ENCODE data around the gene ADAM12.
A peak's percentile ranks its signal among the peaks of the same experiment; 100 is the strongest.
"Not testable (repeated sequence)": the region's sequence is repeated elsewhere in the genome, so short reads cannot be mapped to it uniquely, and the experiment has no call there.

ADAM12 gene

GRCh38 chr10:126379166-126379565 lies 9.1 kb downstream of the ADAM12 start:
- not testable (repeated sequence) for H3K27ac ChIP-seq; DNase-seq (ENCODE audit: low read depth, low spot score)

GRCh38 chr10:126376956-126377355 lies 11.3 kb downstream of the ADAM12 start:
- no peak overlapping the region for H3K27ac ChIP-seq
- DNase-seq (ENCODE audit: low read depth, low spot score): peak; percentile 8

GRCh38 chr10:126375926-126376554 lies 12.2 kb downstream of the ADAM12 start:
- no peak for DNase-seq (ENCODE audit: low read depth, low spot score)
- H3K27ac ChIP-seq: no peak overlapping the region

GRCh38 chr10:126375299-126375698 lies 13.0 kb downstream of the ADAM12 start:
- H3K27ac ChIP-seq: no peak overlapping the region
- no peak for DNase-seq (ENCODE audit: low read depth, low spot score)

- H3K27ac ChIP-seq: no peak overlapping the region
- DNase-seq (ENCODE audit: low read depth, low spot score): no peak
These were observed 13.8 kb downstream of the ADAM12 start for GRCh38 chr10:126374435-126374834.

GRCh38 chr10:126373972-126374371 lies 14.3 kb downstream of the ADAM12 start:
- DNase-seq (ENCODE audit: low read depth, low spot score): no peak
- H3K27ac ChIP-seq: no peak overlapping the region

GRCh38 chr10:126373147-126373546 lies 15.1 kb downstream of the ADAM12 start:
- H3K27ac ChIP-seq: no peak overlapping the region
- no peak for DNase-seq (ENCODE audit: low read depth, low spot score)

GRCh38 chr10:126372396-126372795 lies 15.9 kb downstream of the ADAM12 start:
- no peak overlapping the region for H3K27ac ChIP-seq
- no peak for DNase-seq (ENCODE audit: low read depth, low spot score)

GRCh38 chr10:126369125-126369710 lies 19.1 kb downstream of the ADAM12 start:
- H3K27ac ChIP-seq: no peak overlapping the region
- DNase-seq (ENCODE audit: low read depth, low spot score): no peak

GRCh38 chr10:126357169-126357568 lies 31.1 kb downstream of the ADAM12 start:
- no peak overlapping the region for H3K27ac ChIP-seq
- no peak for DNase-seq (ENCODE audit: low read depth, low spot score)

GRCh38 chr10:126353666-126354065 lies 34.6 kb downstream of the ADAM12 start:
- H3K27ac ChIP-seq: no peak overlapping the region
- no peak for DNase-seq (ENCODE audit: low read depth, low spot score)

- no peak for DNase-seq (ENCODE audit: low read depth, low spot score)
- no peak overlapping the region for H3K27ac ChIP-seq
These were observed 35.8 kb downstream of the ADAM12 start for GRCh38 chr10:126352453-126352852.

- no peak overlapping the region for H3K27ac ChIP-seq
- no peak for DNase-seq (ENCODE audit: low read depth, low spot score)
These were observed 37.3 kb downstream of the ADAM12 start for GRCh38 chr10:126351021-126351420.

GRCh38 chr10:126350216-126350992 lies 37.9 kb downstream of the ADAM12 start:
- DNase-seq (ENCODE audit: low read depth, low spot score): peak; percentile 76
- H3K27ac ChIP-seq: no peak overlapping the region

- H3K27ac ChIP-seq: no peak overlapping the region
These were observed 38.6 kb downstream of the ADAM12 start for GRCh38 chr10:126349676-126350075.

GRCh38 chr10:126349101-126349500 lies 39.2 kb downstream of the ADAM12 start:
- H3K27ac ChIP-seq: no peak overlapping the region
- DNase-seq (ENCODE audit: low read depth, low spot score): no peak

More at GRCh38 chr10:126349676-126350075, 38.6 kb downstream of the ADAM12 start:
- no peak for DNase-seq (ENCODE audit: low read depth, low spot score)

- H3K27ac ChIP-seq; DNase-seq (ENCODE audit: low read depth, low spot score): not testable (repeated sequence)
These were observed 44.8 kb downstream of the ADAM12 start for GRCh38 chr10:126343496-126343895.

GRCh38 chr10:126342680-126343079 lies 45.6 kb downstream of the ADAM12 start:
- no peak for DNase-seq (ENCODE audit: low read depth, low spot score)

GRCh38 chr10:126341491-126341890 lies 46.8 kb downstream of the ADAM12 start:
- no peak for DNase-seq (ENCODE audit: low read depth, low spot score)
- no peak overlapping the region for H3K27ac ChIP-seq

More at GRCh38 chr10:126342680-126343079, 45.6 kb downstream of the ADAM12 start:
- no peak overlapping the region for H3K27ac ChIP-seq

GRCh38 chr10:126337251-126337810 lies 50.9 kb downstream of the ADAM12 start:
- H3K27ac ChIP-seq: no peak overlapping the region
- no peak for DNase-seq (ENCODE audit: low read depth, low spot score)

- no peak for DNase-seq (ENCODE audit: low read depth, low spot score)
- H3K27ac ChIP-seq: no peak overlapping the region
These were observed 51.5 kb downstream of the ADAM12 start for GRCh38 chr10:126336801-126337200.

All from epithelial cell of prostate (primary cell).